ENCODE data around the gene KRT6A.
"Not testable (repeated sequence)": the region's sequence is repeated elsewhere in the genome, so short reads cannot be mapped to it uniquely, and the experiment has no call there.

The KRT6A gene

GRCh38 chr12:52499806-52500560 is 6.9 kb upstream of the KRT6A start:
- no peak for DNase-seq

- DNase-seq, result no peak
These were observed 5.9 kb upstream of the KRT6A start for GRCh38 chr12:52498946-52499345.

DNA sequence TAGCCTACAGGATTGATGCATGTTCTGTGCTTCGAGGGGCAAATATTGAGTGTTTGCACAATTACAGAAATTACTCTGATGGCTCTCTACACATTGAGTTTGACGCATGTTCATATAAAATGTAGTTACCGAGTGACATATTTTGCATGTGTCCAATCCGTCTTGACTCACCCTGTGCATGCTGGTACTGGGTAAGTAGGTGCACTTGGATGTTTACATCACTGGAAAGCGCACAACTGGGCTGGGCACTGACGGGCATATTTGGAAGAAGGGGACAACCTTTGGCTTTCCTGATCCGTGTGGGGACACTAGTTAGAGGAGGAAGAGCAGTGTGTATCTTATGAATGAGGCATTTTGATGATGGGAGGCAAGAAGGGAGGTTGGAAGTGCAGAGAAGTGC is 4.9 kb upstream of the KRT6A start:
- DNase-seq, result no peak

DNA sequence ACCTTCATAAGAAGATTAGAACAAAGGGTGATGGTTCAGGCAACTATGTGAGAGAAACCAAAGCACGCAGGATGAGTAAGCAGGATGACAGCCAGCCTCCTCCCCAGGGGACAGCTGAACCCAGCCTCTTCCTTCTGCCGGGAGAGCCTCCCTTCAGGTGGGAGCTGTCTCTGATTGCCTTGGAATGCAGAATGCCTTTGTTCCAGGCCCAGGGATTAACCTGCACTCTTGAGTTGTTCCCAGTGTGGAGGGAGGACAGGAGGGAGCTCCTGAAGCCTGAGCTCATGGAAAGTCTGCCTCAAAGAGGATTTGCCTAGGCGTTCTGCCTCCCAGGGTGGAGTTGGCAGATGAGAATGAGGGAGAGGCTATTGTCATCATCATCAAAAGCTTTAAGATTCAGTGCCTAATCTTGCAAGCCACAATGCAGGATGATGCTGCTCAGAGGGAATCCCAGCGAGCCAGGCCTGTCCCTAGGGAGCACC is 3.6 kb upstream of the KRT6A start:
- no peak for DNase-seq

DNA sequence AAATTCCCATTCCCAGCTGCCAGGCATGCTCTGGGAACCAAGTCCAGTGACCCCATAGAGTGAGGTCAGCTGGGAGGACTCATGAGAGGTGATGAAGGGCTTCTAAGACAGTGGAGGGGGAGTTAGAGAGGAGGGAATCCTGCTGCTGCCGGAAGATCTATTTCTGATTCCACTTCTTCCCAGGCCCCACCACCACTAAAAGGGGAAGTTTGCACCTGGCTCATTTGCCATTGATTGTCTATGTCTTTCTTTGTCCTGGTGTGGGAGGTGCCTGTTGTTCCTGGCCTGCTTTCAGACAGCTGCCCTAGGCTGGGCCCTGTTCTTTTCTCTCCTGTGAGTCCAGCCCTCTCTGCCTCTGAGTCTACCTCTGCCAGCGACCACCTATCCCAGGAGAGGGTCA is 3.0 kb upstream of the KRT6A start:
- no peak for DNase-seq

- DNase-seq, result no peak
These were observed 2.3 kb upstream of the KRT6A start for GRCh38 chr12:52495389-52495788.

GRCh38 chr12:52494518-52494917 is 1.5 kb upstream of the KRT6A start:
- no peak for DNase-seq

GRCh38 chr12:52494100-52494499 is 1.0 kb upstream of the KRT6A start:
- no peak for DNase-seq

DNA sequence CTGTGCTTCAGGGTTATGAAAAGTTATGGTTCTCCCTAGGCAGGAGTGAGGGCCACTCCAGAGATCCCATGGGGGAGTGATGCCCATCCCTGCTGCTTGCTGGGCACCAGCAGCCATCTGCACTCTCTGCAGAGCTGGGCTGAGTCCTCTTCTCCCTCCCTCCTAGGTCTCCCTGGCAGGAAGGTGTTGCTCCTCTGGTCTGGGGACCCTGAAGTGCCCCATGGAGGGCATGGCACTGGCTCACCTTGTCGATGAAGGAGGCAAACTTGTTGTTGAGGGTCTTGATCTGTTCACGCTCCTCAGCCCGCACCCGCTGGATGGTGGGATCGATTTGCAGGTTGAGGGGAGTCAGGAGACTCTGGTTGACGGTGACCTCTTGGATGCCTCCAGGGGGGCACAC is 652 bp downstream of the KRT6A start:
- not testable (repeated sequence) for DNase-seq

DNA sequence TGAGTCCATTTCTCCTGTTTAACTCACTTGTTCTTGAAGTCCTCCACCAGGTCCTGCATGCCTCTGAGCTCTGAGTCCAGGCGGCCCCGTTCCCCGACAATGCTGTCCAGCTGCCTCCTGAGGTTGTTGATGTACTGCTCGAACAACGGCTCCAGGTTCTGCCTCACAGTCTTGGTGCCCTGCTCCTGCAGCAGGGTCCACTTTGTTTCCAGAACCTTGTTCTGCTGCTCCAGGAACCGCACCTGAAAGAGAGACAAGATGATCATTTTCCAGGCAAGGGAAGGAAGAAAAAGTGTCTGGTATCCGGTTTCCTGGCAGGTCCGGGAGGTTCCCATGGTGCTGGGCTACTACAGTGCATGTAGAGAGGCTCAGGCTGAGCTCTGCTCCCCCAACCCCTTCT is 1.6 kb downstream of the KRT6A start:
- not testable (repeated sequence) for DNase-seq

DNA sequence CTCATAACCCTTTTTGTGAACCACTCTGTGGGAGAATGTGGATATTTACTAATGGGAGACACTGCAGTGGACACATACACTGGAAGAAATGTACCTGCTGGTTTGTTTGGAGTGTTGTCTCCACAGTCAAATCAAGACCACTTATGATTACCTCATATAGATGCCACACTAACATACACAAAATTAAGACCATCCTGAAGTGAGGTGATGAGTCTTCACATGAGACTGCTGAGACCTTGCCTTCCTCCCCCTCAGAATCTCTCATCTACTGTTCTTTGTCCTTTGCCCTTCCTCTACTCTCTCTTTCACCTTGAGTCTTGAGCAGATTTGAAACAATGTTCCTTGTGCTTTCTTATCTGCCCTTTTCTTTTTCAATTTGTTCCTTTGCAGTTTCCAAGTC is 4.3 kb downstream of the KRT6A start:
- DNase-seq, result no peak

DNA sequence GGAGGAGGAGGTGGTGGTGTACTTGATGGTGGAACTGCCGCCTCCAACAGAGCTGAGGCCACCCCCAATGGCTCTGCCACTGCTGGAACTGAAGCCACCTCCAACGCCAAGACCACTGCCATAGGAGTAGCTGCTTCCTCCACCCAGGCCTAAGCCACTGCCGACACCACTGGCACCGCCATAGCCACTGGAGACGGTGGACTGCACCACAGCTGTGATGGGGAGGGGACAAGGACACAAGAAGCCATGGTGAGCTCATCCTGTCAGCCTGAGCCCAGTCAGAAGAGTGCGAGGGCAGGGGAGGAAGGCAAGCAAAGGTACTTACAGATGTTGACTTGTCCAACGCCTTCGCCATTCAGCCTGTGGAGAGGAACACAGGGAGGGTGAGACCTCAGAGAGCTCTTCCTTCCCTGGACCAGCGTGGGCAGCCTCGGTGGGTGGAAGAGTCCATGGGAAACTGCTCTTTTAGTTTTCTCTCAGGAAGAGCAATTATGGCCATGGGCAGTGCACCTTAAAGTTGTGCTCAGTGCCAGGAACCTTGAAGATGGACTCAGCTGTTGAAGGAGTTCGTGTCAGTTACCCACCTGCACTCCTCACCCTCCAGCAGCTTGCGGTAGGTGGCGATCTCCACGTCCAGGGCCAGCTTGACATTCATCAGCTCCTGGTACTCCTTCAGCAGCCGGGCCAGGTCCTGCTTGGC is 5.2 kb downstream of the KRT6A start:
- DNase-seq, result not testable (repeated sequence)

GRCh38 chr12:52487211-52487610 is 5.8 kb downstream of the KRT6A start:
- no peak for DNase-seq

- no peak for DNase-seq
These were observed 6.6 kb downstream of the KRT6A start for GRCh38 chr12:52486166-52487105.

DNA sequence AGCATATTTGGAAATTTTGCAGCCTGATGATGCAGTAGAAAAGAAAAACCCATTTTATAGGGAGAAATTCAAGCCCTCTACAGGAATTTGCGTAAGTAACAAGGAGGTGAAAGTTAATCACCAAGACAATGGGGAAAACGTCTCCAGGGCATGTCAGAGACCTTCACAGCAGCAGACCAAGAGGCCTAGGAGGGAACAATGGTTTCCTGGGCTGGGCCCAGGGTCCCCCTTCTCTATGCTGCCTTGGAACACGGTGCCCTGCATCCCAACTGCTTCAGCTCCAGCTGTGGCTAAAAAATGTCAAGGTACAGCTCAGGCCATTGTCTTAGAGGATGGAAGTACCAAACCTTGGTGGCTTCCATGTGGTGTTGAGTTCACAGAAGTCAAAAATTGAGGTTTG is 13.0 kb downstream of the KRT6A start:
- DNase-seq, result no peak

DNA sequence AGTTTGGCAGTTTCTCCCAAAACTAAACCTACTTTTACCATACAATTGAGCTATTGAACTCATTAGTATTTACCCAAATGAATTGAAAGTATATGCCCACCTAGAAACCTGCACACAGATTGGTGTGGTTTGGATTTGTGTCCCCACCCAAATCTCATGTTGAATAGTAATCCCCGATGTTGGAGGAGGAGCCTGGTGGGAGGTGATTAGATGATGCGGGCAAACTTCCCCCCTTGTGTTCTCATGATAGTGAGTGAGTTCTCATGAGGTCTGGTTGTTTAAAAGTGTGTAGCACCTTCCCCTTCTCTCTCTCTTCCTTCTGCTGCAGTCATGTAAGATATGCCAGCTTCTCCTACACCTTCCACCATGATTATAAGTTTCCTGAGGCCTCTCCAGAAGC is 15.4 kb downstream of the KRT6A start:
- no peak for DNase-seq

DNA sequence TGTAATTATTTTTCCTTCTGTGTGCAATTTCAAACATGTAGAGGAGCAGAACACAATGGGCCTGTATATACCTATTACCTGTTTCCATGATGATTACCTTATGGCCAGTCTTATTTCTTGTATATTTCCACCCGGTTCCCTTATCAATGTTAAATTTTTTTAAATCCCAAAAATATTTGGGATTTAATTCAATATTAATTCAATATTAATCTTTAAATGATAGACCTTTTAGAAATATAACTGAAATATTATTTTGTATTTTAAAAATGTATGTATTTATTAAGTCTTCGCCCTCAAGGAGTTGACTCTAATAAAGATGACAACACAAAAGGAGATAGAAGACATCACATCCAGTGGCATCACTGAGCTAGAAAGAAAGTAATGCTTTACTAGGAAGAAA is 18.8 kb downstream of the KRT6A start:
- no peak for DNase-seq

DNA sequence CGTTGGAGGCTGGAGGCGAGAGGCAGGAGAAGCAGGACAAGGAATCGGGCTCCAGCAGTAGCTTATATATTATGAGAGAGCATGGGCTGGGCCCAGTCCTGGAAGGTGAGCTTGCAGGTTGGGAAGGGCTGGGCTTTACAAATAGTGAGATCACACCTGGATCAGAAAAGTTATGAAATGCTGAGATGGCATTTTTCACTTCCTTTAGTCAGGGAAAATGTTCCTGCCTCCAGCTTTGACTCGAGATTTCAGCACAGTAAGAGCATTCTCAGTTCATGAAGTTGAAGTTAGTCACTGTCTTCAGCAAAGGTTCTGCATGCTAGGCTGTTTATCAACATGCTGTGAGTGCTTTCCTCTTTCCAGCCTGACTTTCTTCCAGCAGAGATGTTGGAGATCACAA is 19.3 kb downstream of the KRT6A start, which contains the start of gene KRT6C:
KRT6C (minus strand) TSS at position 38 of the 400 bp plus-strand sequence. CDS start 68 bp downstream, outside the sequence.
- DNase-seq, result no peak

GRCh38 chr12:52469853-52470252 is 23.2 kb downstream of the KRT6A start:
- DNase-seq, result no peak

GRCh38 chr12:52464897-52465296 is 28.2 kb downstream of the KRT6A start:
- no peak for DNase-seq

GRCh38 chr12:52461693-52462092 is 31.4 kb downstream of the KRT6A start:
- DNase-seq, result no peak

DNA sequence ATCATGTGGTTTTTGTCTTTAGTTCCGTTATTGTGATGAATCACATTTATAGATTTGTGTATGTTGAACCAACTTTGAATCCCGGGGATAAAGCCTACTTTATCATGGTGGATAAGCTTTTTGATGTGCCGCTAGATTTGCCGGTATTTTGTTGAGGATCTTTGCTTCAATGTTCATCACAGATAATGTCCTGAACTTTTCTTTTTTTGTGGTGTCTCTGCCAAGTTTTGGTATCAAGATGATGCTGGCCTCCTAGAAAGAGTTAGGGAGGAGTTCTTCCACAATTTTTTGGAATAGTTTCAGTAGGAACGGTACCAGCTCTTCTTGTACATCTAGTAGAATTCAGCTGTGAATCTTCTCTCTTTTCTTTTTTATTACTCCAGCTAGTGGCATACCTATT is 34.2 kb downstream of the KRT6A start:
- DNase-seq, result no peak

DNA sequence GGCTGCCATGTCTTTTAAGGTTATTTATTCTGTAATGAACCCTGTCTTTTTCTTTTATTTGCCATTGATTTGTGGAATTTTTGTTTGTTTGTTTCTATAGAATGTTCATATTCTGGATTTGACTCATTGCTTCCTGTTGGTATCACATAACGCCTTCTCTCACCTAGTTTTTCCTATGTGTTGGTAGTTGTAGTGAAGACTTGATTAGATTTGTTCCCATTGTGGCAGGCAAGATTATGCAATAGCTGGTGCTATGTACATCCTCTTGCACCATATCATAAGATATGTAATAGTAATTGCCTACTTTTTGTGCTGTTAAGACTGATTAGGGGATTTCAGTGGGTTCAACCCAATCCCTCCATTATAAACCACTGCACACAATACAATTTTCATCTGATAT is 37.2 kb downstream of the KRT6A start:
- no peak for DNase-seq

All from stimulated activated CD4-positive, alpha-beta T cell treated with anti-CD3 and anti-CD28 coated beads, Interleukin-4, amount 100 ng/mL, for 24 hours (primary cell).